D721Med (cell line): ENCODE results near the gene GALNS.

Experiments used
- DNase-seq: peaks from one replicate; pipeline ENCODE4 v3.0.0; 2011; ENCODE audit warnings: low spot score; ENCODE audit not compliant: insufficient read length
- FAIRE-seq: peaks from 2 replicates; lab custom pipeline; 2011; peaks lifted over from hg19 to GRCh38; lab: Jason Lieb, UNC
- TF ChIP-seq, protein P1 (sequence below): IDR thresholded peaks from 2 replicates; pipeline ENCODE4 v1.5.1; 2012; ENCODE audit warnings: mild to moderate bottlenecking, control low read depth; ENCODE audit not compliant: insufficient read depth; ENCODE audit errors: missing control alignments

Gene GALNS

DNA sequence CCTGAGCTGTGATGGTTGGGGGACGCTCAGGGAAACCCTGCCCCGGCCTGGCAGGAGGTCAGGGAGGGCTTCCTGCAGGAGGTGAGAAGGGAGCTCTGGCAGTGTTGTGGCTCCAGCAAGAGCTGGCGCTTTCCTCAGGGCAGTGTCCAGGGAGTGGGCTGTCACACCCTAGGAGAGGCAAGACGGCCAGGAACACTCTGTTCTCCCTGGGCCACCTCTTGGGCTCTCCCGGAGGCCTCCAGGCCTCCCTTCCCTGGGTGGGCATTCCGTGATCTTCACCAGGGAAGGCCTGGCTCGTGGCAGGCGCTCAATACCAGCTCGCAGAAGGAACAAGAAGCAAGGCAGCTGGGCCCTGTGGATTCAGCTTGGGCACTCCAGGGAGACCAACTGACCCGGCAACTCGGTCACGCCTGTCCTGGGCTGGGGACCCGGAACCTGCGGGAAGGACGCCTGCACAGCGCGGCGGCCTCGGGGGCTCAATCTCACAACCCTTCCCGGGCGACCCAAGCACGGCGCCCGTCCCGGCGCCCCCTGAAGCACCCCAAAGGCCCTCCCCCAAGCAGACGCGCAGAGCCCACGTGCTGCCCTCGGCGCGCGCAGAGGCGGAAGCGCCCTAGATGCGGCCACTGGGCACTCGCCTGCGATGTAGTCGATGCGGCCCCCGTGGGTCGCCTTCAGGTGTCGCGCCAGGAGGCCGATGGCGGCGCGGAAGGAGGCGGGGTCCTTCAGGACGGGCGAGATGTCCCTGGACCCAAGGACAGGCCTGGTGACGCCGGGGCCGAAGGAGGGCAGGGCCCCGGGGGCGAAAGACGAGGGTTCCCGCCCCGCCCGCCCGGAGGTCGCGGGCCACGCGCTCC is 45.6 kb downstream of the GALNS start:
- no peak for FAIRE-seq
- TF ChIP-seq, protein P1, sequence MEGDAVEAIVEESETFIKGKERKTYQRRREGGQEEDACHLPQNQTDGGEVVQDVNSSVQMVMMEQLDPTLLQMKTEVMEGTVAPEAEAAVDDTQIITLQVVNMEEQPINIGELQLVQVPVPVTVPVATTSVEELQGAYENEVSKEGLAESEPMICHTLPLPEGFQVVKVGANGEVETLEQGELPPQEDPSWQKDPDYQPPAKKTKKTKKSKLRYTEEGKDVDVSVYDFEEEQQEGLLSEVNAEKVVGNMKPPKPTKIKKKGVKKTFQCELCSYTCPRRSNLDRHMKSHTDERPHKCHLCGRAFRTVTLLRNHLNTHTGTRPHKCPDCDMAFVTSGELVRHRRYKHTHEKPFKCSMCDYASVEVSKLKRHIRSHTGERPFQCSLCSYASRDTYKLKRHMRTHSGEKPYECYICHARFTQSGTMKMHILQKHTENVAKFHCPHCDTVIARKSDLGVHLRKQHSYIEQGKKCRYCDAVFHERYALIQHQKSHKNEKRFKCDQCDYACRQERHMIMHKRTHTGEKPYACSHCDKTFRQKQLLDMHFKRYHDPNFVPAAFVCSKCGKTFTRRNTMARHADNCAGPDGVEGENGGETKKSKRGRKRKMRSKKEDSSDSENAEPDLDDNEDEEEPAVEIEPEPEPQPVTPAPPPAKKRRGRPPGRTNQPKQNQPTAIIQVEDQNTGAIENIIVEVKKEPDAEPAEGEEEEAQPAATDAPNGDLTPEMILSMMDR = no peak
- DNase-seq = no peak

DNA sequence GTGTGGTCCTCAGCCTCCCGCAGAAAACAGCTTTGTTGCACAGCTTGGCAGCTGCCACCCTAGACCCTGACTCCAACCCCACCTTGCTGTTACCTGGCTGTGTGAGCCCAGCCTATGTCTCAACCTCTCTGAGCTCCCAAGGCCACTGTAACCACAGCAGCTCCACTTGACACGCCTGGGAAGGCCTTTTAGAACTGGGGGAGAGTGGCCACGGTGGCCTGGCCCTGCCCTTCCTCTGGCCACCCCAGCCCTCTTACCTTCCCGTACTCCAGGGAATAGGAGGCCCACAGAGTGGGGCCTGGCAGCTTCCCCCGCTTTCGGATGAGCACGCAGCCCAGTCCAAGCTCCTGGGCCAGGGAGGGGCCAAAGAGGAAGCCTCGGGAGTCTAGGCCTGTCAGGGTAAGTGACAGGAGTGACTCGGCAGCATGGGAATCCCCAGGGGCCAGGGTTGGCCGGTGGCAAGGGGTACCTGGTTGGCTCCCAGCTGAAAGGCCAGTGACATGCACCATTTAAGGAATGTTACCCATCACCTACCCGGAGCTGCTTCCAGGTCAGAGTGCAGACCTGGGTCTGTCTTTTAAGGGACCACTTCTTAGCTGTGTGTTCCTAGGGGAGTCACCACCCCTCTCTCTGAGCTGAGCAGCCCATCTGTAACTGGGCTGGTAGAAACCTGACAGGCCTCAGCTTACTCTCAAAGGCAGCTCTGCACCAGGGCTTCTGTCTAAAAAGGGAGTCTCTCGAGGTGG is 46.4 kb downstream of the GALNS start:
- no peak for DNase-seq
- FAIRE-seq = no peak
- TF ChIP-seq, protein P1 = no peak

DNA sequence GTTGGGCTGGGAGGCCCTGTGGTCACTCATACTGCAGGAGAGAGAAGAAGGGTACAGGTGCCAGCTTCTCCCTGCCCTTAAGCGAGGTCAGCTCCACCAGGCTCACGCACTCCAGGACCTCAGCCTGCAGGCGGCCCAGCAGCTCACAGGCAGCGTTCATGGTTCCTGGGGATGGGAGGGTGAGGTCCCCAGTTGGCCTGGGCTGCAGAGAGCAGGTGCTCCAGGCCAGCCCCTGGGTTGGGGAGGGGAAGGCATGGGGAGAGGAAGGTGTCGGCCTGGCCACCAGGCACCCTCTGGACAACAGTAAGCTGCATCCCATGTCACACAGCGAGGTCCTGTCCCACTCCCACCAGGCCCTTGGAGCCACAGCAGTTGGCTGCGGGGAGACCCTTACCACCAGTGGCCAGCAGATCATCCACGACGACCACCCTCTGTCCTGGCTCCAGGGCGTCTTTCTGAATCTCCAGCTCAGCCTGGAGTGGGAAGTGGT is 47.0 kb downstream of the GALNS start:
- TF ChIP-seq, protein P1 = no peak
- FAIRE-seq (no peak), DNase-seq (no peak)

DNA sequence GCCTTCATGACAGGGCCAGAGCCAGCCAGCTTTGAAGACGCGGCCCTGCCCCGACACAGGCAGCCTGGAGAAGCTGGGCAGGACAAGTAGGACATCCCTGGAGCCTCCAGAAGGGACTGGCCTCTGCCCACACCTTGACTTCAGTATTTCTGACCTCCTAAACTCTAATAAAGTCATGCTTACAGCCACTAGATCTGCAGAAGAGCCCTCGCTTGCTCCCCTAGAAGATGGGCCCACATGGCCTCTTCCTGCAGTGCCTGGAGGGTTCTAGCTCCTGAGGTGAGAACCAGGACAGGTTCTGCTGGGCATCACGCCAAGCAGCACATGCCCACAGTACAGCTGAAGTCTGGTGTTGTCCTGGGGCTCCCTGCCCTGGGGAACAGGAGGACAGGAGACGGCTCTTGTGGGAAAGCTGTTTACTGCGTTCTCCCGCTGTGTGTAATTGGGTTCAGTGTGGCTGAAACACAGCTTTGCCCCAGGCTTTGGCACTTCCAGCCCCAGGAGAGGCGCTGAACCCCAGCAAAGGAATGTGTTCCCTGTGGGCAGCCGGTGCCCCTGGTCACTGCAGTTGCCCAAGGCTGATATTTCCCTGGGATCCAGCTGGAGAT is 47.6 kb downstream of the GALNS start:
- TF ChIP-seq, protein P1 = no peak
- FAIRE-seq = no peak
- no peak for DNase-seq

DNA sequence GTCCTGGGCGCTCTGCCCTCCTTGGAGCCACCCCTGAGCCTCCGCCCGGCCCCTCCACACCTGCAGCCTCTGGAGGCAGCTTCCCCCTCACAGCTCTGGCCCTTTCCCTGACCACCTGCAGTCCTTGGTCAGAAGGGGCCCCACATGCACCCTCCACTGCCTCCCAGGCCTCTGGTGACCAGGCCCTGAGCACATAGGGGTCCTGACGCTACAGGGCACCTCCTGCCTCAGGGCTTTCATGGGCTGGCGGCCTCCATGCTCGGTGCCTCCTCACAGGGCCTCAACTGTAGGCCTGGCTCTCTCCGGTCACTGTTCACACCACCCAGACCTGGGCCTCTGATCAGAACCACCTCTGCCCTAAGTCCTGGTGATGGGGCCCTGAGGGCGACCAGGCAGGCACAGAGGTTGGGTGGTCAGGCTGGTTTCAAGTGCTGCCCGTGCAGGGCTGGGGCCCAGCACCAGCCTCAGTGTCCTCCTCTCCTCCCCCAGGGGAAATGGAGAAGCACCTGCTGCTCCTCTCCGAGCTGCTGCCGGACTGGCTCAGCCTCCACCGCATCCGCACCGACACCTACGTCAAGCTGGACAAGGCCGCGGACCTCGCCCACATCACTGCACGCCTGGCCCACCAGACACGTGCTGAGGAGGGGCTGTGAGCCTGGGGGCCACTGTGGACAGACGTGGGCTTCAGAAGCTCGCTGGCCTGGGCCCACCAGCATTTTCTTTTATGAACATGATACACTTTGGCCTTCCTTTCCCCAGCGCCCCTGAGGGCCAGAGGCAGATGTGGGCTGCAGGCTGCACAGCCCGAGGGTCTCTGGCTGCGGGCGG is 48.9 kb downstream of the GALNS start:
- FAIRE-seq = no peak
- no peak for DNase-seq
- TF ChIP-seq, protein P1 = no peak

DNA sequence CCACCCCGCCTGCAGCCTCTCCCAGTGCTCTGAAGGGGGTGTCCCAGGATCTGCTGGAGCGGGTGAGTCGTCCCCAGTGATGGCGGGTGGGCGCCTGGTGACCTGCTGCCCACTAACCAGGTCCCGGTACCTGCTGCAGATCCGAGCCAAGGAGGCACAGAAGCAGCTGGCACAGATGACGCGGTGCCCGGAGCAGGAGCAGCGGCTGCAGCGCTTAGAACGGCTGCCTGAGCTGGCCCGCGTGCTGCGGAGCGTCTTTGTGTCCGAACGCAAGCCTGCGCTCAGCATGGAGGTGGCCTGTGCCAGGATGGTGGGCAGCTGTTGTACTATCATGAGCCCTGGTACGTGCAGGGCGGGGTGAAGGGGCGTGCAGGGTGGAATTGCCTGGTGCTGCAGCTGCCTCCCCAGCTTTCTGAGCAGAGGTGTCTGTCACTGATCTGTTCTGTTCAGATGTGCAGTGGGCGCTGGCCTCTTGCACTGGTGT is 49.6 kb downstream of the GALNS start:
- FAIRE-seq (no peak), DNase-seq (no peak)
- TF ChIP-seq, protein P1 = no peak
